LNCaP clone FGC (cell line): ENCODE results near the gene ADGRG2.

ENCODE experiments used
- DNase-seq: peaks from one replicate; pipeline ENCODE4 v3.0.0-alpha.2; 2011; ENCODE audit warnings: low read depth
- H3K4me3 ChIP-seq: 2 replicates; pipeline ENCODE4 v1.5.1; 2011; ENCODE audit warnings: mild to moderate bottlenecking, low read depth, low read length, control low read depth
- TF ChIP-seq, protein P1 (sequence below): IDR thresholded peaks from 2 replicates; pipeline ENCODE4 v1.5.1; 2012; ENCODE audit warnings: mild to moderate bottlenecking; ENCODE audit not compliant: control insufficient read depth, insufficient read depth; ENCODE audit errors: extremely low read depth

The ADGRG2 gene

DNA sequence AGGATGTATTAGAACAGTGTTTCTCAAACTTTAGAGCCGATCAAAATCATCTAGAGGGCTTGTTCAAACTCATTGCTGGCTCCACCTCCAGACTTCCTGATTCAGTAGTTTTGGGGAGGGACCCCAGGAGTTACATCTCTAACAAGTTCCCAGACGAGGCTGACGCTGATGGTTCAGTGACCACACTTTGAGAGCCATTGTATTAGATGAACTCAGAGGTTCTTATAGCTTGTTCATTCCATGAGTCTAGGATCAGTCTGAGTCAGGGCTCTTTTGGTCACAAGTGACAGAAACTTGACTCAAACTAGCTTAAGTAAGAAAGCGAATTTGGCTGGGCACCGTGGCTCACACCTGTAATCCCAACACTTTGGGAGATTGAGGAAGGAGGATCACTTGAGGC is 11.5 kb upstream of the ADGRG2 start:
- DNase-seq: no peak
- TF ChIP-seq, protein P1, sequence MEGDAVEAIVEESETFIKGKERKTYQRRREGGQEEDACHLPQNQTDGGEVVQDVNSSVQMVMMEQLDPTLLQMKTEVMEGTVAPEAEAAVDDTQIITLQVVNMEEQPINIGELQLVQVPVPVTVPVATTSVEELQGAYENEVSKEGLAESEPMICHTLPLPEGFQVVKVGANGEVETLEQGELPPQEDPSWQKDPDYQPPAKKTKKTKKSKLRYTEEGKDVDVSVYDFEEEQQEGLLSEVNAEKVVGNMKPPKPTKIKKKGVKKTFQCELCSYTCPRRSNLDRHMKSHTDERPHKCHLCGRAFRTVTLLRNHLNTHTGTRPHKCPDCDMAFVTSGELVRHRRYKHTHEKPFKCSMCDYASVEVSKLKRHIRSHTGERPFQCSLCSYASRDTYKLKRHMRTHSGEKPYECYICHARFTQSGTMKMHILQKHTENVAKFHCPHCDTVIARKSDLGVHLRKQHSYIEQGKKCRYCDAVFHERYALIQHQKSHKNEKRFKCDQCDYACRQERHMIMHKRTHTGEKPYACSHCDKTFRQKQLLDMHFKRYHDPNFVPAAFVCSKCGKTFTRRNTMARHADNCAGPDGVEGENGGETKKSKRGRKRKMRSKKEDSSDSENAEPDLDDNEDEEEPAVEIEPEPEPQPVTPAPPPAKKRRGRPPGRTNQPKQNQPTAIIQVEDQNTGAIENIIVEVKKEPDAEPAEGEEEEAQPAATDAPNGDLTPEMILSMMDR: no peak
- H3K4me3 ChIP-seq: no peak overlapping the region

DNA sequence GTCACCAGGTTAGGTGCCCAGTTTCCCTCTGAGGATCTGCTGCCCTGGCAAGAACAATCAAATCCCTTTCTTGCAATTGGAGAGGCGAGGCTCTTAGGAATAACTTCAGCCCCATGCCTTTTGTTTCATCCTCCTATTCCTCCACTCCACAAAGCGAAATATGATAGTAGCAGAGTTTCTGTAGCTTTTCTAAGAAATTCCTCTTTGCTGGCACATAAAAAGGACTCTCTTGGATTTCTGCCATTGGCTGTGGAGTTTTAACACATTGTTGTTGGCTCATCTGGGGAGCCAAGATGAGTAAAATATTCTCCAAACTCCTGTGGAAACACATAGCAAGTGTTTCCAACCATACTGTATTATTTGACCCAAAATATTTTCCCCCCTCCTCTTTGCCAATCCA is 11.0 kb upstream of the ADGRG2 start:
- DNase-seq: no peak
- H3K4me3 ChIP-seq: no peak overlapping the region
- TF ChIP-seq, protein P1: no peak

DNA sequence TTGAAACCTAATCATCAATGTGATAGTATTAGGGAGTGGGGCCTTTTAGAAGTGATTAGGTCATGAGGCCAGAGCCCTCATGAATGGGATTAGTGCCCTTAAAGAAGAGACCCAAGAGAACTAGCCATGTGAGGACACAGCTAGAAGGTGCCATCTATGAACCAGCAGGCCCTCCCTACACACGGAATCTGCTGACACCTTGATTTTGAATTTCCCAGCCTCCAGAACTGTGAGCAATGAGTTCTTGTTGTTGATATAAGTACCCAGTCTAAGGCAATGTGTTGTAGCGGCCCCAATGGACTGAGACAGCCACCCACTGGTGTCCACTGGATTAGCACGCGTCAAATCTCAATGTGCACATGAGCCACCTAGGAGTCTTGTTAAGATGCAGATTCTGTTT is 8.4 kb upstream of the ADGRG2 start:
- TF ChIP-seq, protein P1: no peak
- H3K4me3 ChIP-seq: no peak overlapping the region
- DNase-seq: no peak

DNA sequence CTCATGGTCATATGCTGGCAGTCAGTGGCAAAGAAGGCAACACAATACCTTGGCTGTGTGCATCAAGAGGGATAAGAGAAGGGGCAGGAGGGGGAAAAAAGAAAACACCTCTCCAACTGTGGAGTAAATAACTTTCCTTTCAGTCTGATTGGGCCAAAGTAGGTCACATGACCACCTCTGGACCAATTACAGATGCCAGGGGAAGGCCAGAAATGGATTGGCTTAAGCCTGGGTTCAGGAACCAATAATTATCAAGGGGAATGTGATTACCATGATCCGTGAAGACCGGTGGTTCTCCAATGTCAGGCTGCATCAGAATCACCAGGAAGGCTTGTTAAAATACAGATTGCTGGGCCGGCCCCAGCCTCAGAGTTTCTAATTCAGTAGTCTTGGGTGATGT is 7.4 kb upstream of the ADGRG2 start:
- no peak overlapping the region for H3K4me3 ChIP-seq
- TF ChIP-seq, protein P1: no peak
- no peak for DNase-seq

DNA sequence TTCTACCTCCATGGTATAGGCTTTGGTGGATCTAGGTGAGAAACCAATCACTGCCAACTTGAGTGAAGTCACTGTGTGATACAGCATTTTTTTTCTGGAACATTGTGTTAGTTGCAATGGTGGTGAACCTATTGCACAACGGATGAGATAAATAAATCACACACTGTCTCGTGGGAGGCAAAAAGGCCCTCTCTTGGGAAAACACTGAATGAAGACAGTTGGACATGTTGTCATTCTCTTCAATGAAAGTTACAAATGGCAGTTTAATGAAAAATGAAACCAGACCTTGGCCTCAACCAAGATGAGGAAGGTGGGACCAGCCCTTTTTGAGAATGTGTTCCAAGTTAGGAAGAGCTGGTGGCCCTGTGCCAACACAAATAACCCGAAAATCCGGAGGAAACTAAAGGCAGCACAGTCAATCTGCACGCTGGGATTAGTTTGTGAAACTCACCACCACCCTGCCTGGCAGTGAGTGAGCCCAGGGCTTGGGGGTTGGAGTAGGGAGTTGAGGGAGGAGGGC is 5.4 kb upstream of the ADGRG2 start:
- DNase-seq: no peak
- TF ChIP-seq, protein P1: no peak

DNA sequence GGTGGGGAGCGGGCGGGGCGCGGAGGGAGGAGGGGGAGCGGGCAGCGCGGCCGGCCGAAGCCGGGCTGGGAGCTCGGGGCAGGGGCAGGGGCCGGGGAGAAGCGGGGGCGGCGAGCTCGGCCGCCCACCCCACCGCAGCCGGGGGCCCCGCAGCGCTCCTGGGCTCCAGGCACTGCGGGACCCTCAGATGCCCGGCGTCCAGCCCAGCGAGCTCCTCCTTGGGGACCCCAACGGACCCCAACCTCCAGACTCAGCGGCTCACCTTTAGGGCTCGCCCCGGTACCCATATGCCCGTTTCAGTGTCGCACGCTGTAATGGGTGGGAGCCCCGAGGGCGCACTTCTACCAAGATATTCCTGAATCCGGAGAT is 357 bp upstream of the ADGRG2 start:
- no peak overlapping the region for H3K4me3 ChIP-seq
- TF ChIP-seq, protein P1: no peak

More for the DNA sequence above, 5.4 kb upstream of the ADGRG2 start:
- H3K4me3 ChIP-seq: no peak overlapping the region

DNA sequence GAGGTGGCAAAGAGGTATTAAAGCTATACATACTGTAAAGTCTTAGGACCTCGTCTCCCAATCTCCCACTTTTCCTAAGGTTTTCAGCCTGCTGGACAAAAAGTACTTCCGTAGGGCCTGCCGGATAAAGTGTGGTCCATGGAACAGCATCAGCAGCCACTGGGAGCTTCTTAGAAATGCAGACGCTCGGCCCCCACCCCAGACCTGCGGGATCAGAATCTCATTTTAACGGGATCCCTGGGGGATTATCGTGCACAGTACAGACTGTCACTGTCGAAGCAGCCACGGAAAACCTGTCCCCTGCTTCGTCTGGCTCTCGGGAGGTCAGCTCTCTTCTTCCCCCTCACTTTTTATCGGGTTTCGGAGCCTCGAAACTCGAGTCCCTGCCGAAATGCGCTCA is 802 bp downstream of the ADGRG2 start:
- DNase-seq: no peak
- H3K4me3 ChIP-seq: no peak overlapping the region

More for the DNA sequence above, 357 bp upstream of the ADGRG2 start:
- DNase-seq: no peak

More for the DNA sequence above, 802 bp downstream of the ADGRG2 start:
- TF ChIP-seq, protein P1: no peak
